ENCODE data around the gene ABCD1.
"Not testable (repeated sequence)": the region's sequence is repeated elsewhere in the genome, so short reads cannot be mapped to it uniquely, and the experiment has no call there.

- not testable (repeated sequence) for TF ChIP-seq CTCF, EZH2, EZH2phosphoT487 (IDR thresholded peaks at IDR 0.05)
Observed at GRCh38 chrX:153696986-153697722, 27.5 kb upstream of the ABCD1 start.

Data from neural progenitor cell (in vitro differentiated cells).